Ishikawa (cell line): Measurements from ENCODE around the gene BBS2.

ENCODE experiments used
- CEBPB ChIP-seq: IDR thresholded peaks from 2 replicates; pipeline ENCODE4 v1.6.1; 2012
- CREB1 ChIP-seq: IDR thresholded peaks from 2 replicates; pipeline ENCODE4 v1.6.1; 2012; ENCODE audit warnings: low read depth
- EGR1 ChIP-seq: IDR thresholded peaks from 2 replicates; pipeline ENCODE4 v1.6.1; 2012
- EP300 ChIP-seq: IDR thresholded peaks from 2 replicates; pipeline ENCODE4 v1.6.1; 2012; ENCODE audit warnings: borderline replicate concordance
- FOXM1 ChIP-seq: IDR thresholded peaks from 2 replicates; pipeline ENCODE4 v1.6.1; 2012; ENCODE audit warnings: low read depth, borderline replicate concordance
- MAX ChIP-seq: IDR thresholded peaks from 2 replicates; pipeline ENCODE4 v1.6.1; 2012
- NFIC ChIP-seq: IDR thresholded peaks from 2 replicates; pipeline ENCODE4 v1.6.1; 2012
- RAD21 ChIP-seq: IDR thresholded peaks from 2 replicates; pipeline ENCODE4 v1.6.1; 2012; ENCODE audit warnings: low read depth
- TAF1 ChIP-seq: IDR thresholded peaks from 2 replicates; pipeline ENCODE4 v1.6.1; 2012; ENCODE audit warnings: low read depth, mild to moderate bottlenecking
- TCF12 ChIP-seq: IDR thresholded peaks from 2 replicates; pipeline ENCODE4 v1.6.1; 2012; ENCODE audit warnings: low read depth
- TEAD4 ChIP-seq: IDR thresholded peaks from 2 replicates; pipeline ENCODE4 v1.6.1; 2012
- YY1 ChIP-seq: IDR thresholded peaks from 2 replicates; pipeline ENCODE4 v1.6.1; 2012; ENCODE audit warnings: low read depth
- ZBTB7A ChIP-seq: IDR thresholded peaks from 2 replicates; pipeline ENCODE4 v1.6.1; 2012; ENCODE audit warnings: low read depth
- TF ChIP-seq, protein P1 (sequence below): IDR thresholded peaks from 2 replicates; pipeline ENCODE4 v1.6.1; 2012
- TF ChIP-seq, protein P2 (sequence below): IDR thresholded peaks from 2 replicates; pipeline ENCODE4 v1.6.1; 2012; ENCODE audit warnings: low read depth, mild to moderate bottlenecking

The BBS2 gene

GRCh38 chr16:56488035-56488434 is 31.8 kb downstream of the BBS2 start:
- no peak for TF ChIP-seq RAD21
- TF ChIP-seq NFIC, result no peak
- no peak for TF ChIP-seq MAX
- no peak for TF ChIP-seq FOXM1

DNA sequence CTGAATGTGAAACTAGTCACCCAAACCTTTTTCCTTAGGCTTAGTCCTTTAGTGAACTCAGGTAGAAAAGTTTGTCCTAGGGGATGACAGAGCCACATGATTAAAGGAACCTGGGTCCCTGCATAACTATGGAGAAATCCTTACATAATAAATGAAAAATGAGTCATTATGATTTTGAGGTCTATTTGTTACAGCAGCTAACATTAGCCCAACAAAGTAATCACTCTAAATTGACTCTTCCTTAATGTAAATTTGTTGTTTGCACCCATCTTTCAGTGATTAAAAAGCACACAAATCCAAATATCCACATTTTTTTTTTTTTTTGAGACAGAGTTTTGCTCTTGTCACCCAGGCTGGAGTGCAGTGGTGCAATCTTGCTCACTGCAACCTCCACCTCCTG is 36.4 kb downstream of the BBS2 start:
- TF ChIP-seq ZBTB7A (no peak), TCF12 (no peak), RAD21 (no peak), NFIC (no peak), CEBPB (no peak)
- TF ChIP-seq, protein P1, sequence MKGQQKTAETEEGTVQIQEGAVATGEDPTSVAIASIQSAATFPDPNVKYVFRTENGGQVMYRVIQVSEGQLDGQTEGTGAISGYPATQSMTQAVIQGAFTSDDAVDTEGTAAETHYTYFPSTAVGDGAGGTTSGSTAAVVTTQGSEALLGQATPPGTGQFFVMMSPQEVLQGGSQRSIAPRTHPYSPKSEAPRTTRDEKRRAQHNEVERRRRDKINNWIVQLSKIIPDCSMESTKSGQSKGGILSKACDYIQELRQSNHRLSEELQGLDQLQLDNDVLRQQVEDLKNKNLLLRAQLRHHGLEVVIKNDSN, result no peak

- TF ChIP-seq EP300 (no peak), MAX (no peak)
- TF ChIP-seq, protein P1, result peak; percentile 33; the same call in 1 of the 2 replicates
These were observed 37.1 kb downstream of the BBS2 start for GRCh38 chr16:56482683-56483236.

- TF ChIP-seq NFIC (no peak), TCF12 (no peak), EGR1 (no peak), RAD21 (no peak), CREB1 (no peak)
- TF ChIP-seq, protein P2, sequence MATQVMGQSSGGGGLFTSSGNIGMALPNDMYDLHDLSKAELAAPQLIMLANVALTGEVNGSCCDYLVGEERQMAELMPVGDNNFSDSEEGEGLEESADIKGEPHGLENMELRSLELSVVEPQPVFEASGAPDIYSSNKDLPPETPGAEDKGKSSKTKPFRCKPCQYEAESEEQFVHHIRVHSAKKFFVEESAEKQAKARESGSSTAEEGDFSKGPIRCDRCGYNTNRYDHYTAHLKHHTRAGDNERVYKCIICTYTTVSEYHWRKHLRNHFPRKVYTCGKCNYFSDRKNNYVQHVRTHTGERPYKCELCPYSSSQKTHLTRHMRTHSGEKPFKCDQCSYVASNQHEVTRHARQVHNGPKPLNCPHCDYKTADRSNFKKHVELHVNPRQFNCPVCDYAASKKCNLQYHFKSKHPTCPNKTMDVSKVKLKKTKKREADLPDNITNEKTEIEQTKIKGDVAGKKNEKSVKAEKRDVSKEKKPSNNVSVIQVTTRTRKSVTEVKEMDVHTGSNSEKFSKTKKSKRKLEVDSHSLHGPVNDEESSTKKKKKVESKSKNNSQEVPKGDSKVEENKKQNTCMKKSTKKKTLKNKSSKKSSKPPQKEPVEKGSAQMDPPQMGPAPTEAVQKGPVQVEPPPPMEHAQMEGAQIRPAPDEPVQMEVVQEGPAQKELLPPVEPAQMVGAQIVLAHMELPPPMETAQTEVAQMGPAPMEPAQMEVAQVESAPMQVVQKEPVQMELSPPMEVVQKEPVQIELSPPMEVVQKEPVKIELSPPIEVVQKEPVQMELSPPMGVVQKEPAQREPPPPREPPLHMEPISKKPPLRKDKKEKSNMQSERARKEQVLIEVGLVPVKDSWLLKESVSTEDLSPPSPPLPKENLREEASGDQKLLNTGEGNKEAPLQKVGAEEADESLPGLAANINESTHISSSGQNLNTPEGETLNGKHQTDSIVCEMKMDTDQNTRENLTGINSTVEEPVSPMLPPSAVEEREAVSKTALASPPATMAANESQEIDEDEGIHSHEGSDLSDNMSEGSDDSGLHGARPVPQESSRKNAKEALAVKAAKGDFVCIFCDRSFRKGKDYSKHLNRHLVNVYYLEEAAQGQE, result no peak
These were observed 38.2 kb downstream of the BBS2 start for GRCh38 chr16:56481468-56482122.

DNA sequence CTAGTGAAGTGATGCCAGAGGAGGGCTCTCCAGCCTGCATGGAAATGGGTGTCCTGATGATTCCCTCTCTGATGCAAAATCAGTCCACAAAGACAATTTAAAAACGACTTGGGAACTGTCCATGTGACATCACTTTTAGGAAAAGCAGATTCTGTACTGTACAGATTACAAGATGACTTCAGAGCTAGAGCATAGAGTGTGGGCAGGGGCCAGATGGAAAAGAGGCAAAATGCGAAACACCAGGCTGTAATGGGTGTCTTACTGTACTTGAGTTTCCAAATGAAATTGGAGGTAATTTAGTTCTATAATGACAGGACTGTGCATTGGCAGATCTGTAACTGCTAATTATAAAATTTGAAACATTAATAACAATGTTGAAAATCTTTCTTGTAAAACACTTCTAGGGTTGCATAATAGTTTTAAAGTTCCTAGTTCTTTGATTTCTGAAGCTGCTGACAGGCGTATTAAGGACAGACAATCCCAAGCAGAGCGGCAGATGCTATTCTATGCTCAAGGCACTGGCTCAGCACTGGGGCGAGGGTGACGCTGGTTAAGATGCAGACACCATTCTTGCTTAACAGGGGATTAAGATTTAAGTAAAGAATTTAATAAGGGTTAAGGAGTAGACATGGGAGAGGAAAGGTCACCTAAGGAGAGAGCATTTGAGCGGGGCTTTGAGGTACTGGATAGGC is 38.9 kb downstream of the BBS2 start:
- no peak for TF ChIP-seq YY1
- no peak for TF ChIP-seq ZBTB7A
- TF ChIP-seq MAX, result no peak
- TF ChIP-seq TAF1, result no peak
- TF ChIP-seq CEBPB, result no peak
- TF ChIP-seq, protein P1, result no peak
- TF ChIP-seq NFIC, result no peak
- TF ChIP-seq CREB1, result no peak
- TF ChIP-seq, protein P2, result no peak
- TF ChIP-seq RAD21, result no peak
- TF ChIP-seq TEAD4, result no peak
- TF ChIP-seq TCF12, result no peak
- no peak for TF ChIP-seq FOXM1
- TF ChIP-seq EGR1, result no peak
- TF ChIP-seq EP300, result no peak

GRCh38 chr16:56479469-56479868 is 40.4 kb downstream of the BBS2 start:
- no peak for TF ChIP-seq TCF12
- TF ChIP-seq RAD21, result no peak
- TF ChIP-seq ZBTB7A, result no peak
- no peak for TF ChIP-seq NFIC
- no peak for TF ChIP-seq MAX
- no peak for TF ChIP-seq EP300
- TF ChIP-seq FOXM1, result no peak
- TF ChIP-seq CREB1, result no peak
- TF ChIP-seq TEAD4, result no peak
- TF ChIP-seq YY1, result no peak
- no peak for TF ChIP-seq EGR1
- TF ChIP-seq TAF1, result no peak
- TF ChIP-seq, protein P2, result no peak
- TF ChIP-seq CEBPB, result no peak
- TF ChIP-seq, protein P1, result no peak
